Measurements from ENCODE around the gene ARMCX2. TPM values are rescaled to one million over a fixed set of nuclear protein-coding genes. Genes with fewer than 3 reads are reported as not detected.

ARMCX2 gene
- total RNA-seq, 1 donor from 2014 or later: 86.1 TPM

DNA sequence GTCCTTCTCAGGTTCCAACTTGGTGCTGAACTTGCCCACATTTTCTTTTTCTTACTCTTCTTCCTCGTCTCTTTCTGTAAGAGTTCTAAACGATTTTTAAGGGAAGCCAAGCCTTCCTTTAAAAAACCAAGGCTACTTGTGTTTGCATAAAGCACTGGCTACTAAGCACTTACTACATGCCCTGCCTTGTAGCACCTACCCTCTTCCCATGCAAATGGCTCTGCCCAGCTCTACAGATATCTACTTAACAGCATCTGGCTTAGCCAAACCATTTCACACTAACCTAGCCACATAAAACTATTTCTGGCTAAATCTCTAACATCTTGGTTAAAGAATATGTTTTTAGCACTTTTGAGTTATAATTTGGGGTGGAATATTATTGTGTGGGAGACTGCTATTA, 26.9 kb upstream of the ARMCX2 start:
- Mint-ChIP-seq H3K36me3 (no peaks in the 10 kb centered on the region), H3K4me3 (no peak overlapping the region), H3K9me3 (no peaks in the 10 kb centered on the region)

DNA sequence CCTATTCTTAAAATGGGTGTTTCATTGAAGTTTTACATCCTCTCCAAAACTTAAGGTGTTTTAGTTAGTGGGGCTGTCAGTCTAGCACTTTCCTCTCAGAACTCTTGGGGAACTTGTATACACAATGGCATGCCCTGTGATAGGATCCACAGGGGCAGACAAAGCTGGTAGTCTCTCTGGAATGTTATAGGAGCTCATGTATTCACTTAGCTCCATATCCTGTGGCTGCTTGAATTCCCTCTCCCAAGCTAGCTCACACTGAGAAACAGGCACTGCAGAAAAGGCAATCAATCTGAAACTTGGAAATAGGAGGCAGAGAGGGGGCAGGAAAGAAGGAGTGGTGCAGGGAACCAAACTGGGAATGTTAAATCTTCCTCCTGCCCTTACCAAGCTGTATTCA, 26.3 kb upstream of the ARMCX2 start:
- H3K27ac Mint-ChIP-seq: no peak overlapping the region
- DNase-seq (ENCODE audit: extremely low spot score, unreplicated experiment): no peak

More for the DNA sequence above, 26.9 kb upstream of the ARMCX2 start:
- Mint-ChIP-seq H3K27ac (no peak overlapping the region), H3K4me1 (ENCODE audit: unreplicated experiment) (no peaks in the 10 kb centered on the region), H3K27me3 (no peaks in the 10 kb centered on the region)
- no peak for DNase-seq (ENCODE audit: extremely low spot score, unreplicated experiment)
- TF ChIP-seq, protein P1, sequence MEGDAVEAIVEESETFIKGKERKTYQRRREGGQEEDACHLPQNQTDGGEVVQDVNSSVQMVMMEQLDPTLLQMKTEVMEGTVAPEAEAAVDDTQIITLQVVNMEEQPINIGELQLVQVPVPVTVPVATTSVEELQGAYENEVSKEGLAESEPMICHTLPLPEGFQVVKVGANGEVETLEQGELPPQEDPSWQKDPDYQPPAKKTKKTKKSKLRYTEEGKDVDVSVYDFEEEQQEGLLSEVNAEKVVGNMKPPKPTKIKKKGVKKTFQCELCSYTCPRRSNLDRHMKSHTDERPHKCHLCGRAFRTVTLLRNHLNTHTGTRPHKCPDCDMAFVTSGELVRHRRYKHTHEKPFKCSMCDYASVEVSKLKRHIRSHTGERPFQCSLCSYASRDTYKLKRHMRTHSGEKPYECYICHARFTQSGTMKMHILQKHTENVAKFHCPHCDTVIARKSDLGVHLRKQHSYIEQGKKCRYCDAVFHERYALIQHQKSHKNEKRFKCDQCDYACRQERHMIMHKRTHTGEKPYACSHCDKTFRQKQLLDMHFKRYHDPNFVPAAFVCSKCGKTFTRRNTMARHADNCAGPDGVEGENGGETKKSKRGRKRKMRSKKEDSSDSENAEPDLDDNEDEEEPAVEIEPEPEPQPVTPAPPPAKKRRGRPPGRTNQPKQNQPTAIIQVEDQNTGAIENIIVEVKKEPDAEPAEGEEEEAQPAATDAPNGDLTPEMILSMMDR (conservative IDR thresholded peaks at IDR 0.05): no peak

DNA sequence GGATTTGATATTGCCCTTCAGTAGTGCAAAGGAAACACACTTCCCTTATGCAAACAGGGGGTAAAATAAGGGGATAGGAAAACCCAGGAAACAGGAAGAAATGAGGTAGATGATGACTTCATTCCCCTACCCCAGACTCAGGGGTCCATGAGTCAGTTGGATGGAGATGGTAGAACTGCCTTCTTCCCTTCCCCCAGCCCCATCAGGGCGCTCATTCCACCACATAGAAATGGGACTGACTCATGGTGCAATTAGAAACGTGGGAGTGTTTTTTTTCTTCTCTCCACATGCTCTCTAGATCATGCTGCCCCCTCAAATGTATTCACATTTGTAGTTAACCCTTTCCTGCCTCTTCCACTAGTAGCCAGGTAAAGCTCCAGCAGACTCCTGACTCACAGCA, 23.1 kb upstream of the ARMCX2 start:
- Mint-ChIP-seq H3K4me3 (no peak overlapping the region), H3K9me3 (peaks cover 4% of the 10 kb centered on the region), H3K36me3 (no peaks in the 10 kb centered on the region), H3K27me3 (no peaks in the 10 kb centered on the region), H3K27ac (no peak overlapping the region), H3K4me1 (ENCODE audit: unreplicated experiment) (no peaks in the 10 kb centered on the region)
- no peak for DNase-seq (ENCODE audit: extremely low spot score, unreplicated experiment)
- TF ChIP-seq, protein P1 (conservative IDR thresholded peaks at IDR 0.05): no peak

More for the DNA sequence above, 26.3 kb upstream of the ARMCX2 start:
- Mint-ChIP-seq H3K9me3 (no peaks in the 10 kb centered on the region), H3K4me3 (no peak overlapping the region), H3K36me3 (no peaks in the 10 kb centered on the region), H3K27me3 (no peaks in the 10 kb centered on the region), H3K4me1 (ENCODE audit: unreplicated experiment) (no peaks in the 10 kb centered on the region)
- TF ChIP-seq, protein P1 (conservative IDR thresholded peaks at IDR 0.05): no peak

DNA sequence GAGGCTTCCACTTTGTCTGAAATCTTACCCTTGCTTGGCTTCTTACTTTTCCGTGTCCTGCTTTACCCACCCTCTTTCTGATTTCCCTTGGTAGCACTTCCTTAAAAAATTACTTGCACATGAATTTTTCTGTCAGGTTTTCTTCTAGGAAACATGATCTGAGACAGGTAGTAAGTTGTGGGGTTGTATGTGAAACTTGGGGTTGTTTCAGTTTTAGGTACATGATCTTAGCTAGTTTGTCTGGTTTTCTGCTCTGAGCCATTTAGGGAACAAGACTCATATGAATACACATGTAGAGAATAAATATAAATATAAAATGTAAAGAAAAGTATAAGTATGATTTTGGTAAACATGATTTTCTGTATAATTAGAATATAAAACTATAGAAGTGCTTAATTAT, 17.4 kb upstream of the ARMCX2 start:
- Mint-ChIP-seq H3K4me1 (ENCODE audit: unreplicated experiment) (no peaks in the 10 kb centered on the region), H3K36me3 (no peaks in the 10 kb centered on the region), H3K27ac (no peak overlapping the region), H3K4me3 (no peak overlapping the region), H3K27me3 (no peaks in the 10 kb centered on the region), H3K9me3 (peaks cover 4% of the 10 kb centered on the region)
- DNase-seq (ENCODE audit: extremely low spot score, unreplicated experiment): no peak
- TF ChIP-seq, protein P1 (conservative IDR thresholded peaks at IDR 0.05): no peak

DNA sequence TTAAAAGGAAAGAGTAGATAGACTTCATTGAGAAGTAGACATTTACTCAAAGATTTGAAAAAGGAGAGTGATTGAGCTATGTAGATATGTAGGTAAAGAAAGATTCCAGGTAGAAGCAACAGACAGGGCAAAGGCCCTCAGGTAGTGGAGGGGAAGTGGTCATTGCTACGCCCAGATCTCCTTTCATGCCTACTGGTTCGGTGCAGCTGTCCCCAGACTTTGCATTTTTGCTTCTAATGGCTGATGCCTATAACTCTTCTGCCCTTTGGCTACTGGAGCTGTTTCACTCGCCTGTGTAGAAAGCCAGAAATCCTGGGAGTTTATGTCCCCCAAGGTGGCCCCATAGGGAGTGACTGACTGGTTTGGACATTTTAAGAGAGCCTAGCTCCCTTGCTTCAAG, 16.9 kb upstream of the ARMCX2 start:
- Mint-ChIP-seq H3K4me3 (no peak overlapping the region), H3K9me3 (peaks cover 4% of the 10 kb centered on the region), H3K36me3 (no peaks in the 10 kb centered on the region), H3K4me1 (ENCODE audit: unreplicated experiment) (no peaks in the 10 kb centered on the region), H3K27ac (no peak overlapping the region), H3K27me3 (no peaks in the 10 kb centered on the region)
- TF ChIP-seq, protein P1 (conservative IDR thresholded peaks at IDR 0.05): no peak
- DNase-seq (ENCODE audit: extremely low spot score, unreplicated experiment): no peak

DNA sequence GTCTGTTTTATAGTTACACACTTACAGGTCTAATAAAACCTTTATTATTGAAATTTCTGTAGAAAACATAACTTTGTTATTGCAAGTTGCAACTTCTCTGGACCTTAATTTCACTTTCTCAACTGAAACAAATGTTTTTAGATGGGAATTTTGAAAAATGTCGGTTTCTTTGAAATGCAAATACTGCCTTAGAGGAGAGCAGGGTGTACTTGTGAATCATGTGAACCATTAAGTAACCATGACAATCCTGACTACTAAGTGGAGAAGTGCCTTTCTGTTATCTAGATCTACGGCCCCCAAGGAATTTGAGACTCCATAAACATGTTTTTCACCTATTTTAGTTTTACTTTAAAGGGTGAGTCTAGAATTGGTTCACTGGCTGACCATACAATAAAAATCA, 8.5 kb upstream of the ARMCX2 start:
- TF ChIP-seq, protein P1 (conservative IDR thresholded peaks at IDR 0.05): no peak
- H3K4me1 Mint-ChIP-seq (ENCODE audit: unreplicated experiment): no peaks in the 10 kb centered on the region
- H3K9me3 Mint-ChIP-seq: no peaks in the 10 kb centered on the region
- DNase-seq (ENCODE audit: extremely low spot score, unreplicated experiment): no peak
- no peak overlapping the region for H3K4me3 Mint-ChIP-seq
- H3K27ac Mint-ChIP-seq: no peak overlapping the region
- no peaks in the 10 kb centered on the region for H3K27me3 Mint-ChIP-seq
- no peaks in the 10 kb centered on the region for H3K36me3 Mint-ChIP-seq

All from type B pancreatic cell (in vitro differentiated cells).